K562 (cell line): Measurements from ENCODE around the gene GIGYF1. TPM values are rescaled to one million over a fixed set of nuclear protein-coding genes. Genes with fewer than 3 reads are reported as not detected.
A peak's percentile ranks its signal among the peaks of the same experiment; 100 is the strongest.

ENCODE experiments used
- ATAC-seq: fragments of 200-7000 bp; cut with Tn5 transposase; 3 replicates; pipeline ENCODE4 v1.9.1; 2020; ENCODE audit warnings: moderate library complexity
- BruUV-seq: library from RNA; stranded (reverse); fragments of 400-500 nt; replicated peaks from 2 replicates; lab custom pipeline; 2021; lab: Mats Ljungman, UMichigan
- CTCF ChIA-PET: fragments of 300-600 bp; formaldehyde crosslinking; extraction: SDS; loops from one replicate; lab custom pipeline; 2021; ENCODE audit warnings: low intra/inter-chr PET ratio; lab: Yijun Ruan, JAX
- POLR2A ChIA-PET: fragments of 300-600, 350-650 bp; sonication (Branson Sonifier 250); formaldehyde crosslinking; extraction: SDS; loops from one replicate; lab custom pipeline; 2021; ENCODE audit warnings: antibody characterized with exemption, inconsistent platforms; lab: Yijun Ruan, JAX
- DNase-seq, 4 experiments: peaks; one replicate each; pipeline versions ENCODE4 v3.0.0 to v3.0.0-alpha.2; 2011 to 2018; ENCODE audit warnings: low spot score in 3 of 4, mixed read lengths in 3 of 4; ENCODE audit errors: extremely low read depth in 1 of 4
- FAIRE-seq: peaks from 2 replicates; lab custom pipeline; 2011; peaks lifted over from hg19 to GRCh38; lab: Jason Lieb, UNC
- H2AFZ ChIP-seq: 2 replicates; pipeline ENCODE4 v1.6.0; 2011; ENCODE audit warnings: low read depth, low read length, control low read depth, inconsistent platforms
- H3K27ac ChIP-seq: fragments of 200-600 bp; 3 replicates; pipeline ENCODE4 v1.8.0; 2011; ENCODE audit warnings: low read depth, mild to moderate bottlenecking, control low read depth, inconsistent platforms, low read length, moderate library complexity, mixed read lengths; ENCODE audit errors: extremely low read depth
- H3K27me3 ChIP-seq, 2 experiments: fragments of 300-600 bp in 1 of 2; 2 replicates in 1 of 2; 3 replicates in 1 of 2; pipeline versions ENCODE4 v1.6.0 to v1.8.0; 2011; ENCODE audit warnings: inconsistent platforms in 2 of 2, low read length in 2 of 2, mild to moderate bottlenecking in 1 of 2, mixed read lengths in 1 of 2, moderate library complexity in 1 of 2; ENCODE audit not compliant: control insufficient read depth in 2 of 2, insufficient read depth in 2 of 2
- H3K36me3 ChIP-seq: fragments of 300-600 bp; 3 replicates; pipeline ENCODE4 v1.8.0; 2011; ENCODE audit warnings: mild to moderate bottlenecking, low read length, inconsistent platforms; ENCODE audit not compliant: control insufficient read depth, insufficient read depth
- H3K4me1 ChIP-seq, 2 experiments: fragments of 200-600 bp in 1 of 2; replicated peaks in 1 of 2; 2 replicates in 1 of 2; 3 replicates in 1 of 2; pipeline versions ENCODE4 v1.5.1 to v1.8.0; 2011; ENCODE audit warnings: inconsistent platforms in 2 of 2, low read length in 2 of 2, mild to moderate bottlenecking in 1 of 2, mixed read lengths in 1 of 2, moderate library complexity in 1 of 2; ENCODE audit not compliant: control insufficient read depth in 2 of 2, insufficient read depth in 2 of 2
- H3K4me2 ChIP-seq: 2 replicates; pipeline ENCODE4 v1.6.1; 2011; ENCODE audit warnings: low read length, control low read depth, inconsistent platforms, mixed read lengths; ENCODE audit not compliant: insufficient read depth
- H3K4me3 ChIP-seq: fragments of 200-600 bp; sonication (generic), shearing (Covaris generic); 2 replicates; pipeline ENCODE4 v1.5.1; 2016; ENCODE audit warnings: control low read depth, inconsistent platforms
- H3K79me2 ChIP-seq: fragments of 200-600 bp; 3 replicates; pipeline ENCODE4 v1.8.0; 2011; ENCODE audit warnings: low read length, inconsistent platforms; ENCODE audit not compliant: control insufficient read depth, insufficient read depth
- H3K9ac ChIP-seq, 2 experiments: 2 replicates each; pipeline versions ENCODE4 v1.6.0 to v1.6.1; 2011; ENCODE audit warnings: low read depth in 2 of 2, low read length in 2 of 2, control low read depth in 1 of 2, inconsistent platforms in 1 of 2, mild to moderate bottlenecking in 1 of 2, mixed read lengths in 1 of 2; ENCODE audit not compliant: insufficient read depth in 1 of 2
- H3K9me1 ChIP-seq: one replicate; pipeline ENCODE4 v1.6.0; 2011; ENCODE audit warnings: inconsistent platforms, mild to moderate bottlenecking, low read length, moderate library complexity; ENCODE audit not compliant: control insufficient read depth, insufficient read depth
- H3K9me3 ChIP-seq: replicated peaks from 2 replicates; pipeline ENCODE4 v1.5.1; 2011; ENCODE audit warnings: low read depth, low read length, inconsistent platforms; ENCODE audit not compliant: control insufficient read depth, insufficient read depth
- H4K20me1 ChIP-seq: replicated peaks from 2 replicates; pipeline ENCODE4 v1.6.1; 2011; ENCODE audit warnings: low read length, inconsistent platforms, mixed read lengths; ENCODE audit not compliant: control insufficient read depth, insufficient read depth
- CCNT2 ChIP-seq: IDR thresholded peaks from 2 replicates; pipeline ENCODE4 v1.6.1; 2011; ENCODE audit warnings: borderline replicate concordance, low read depth, mild to moderate bottlenecking, moderate library complexity, mixed read lengths, low read length; ENCODE audit not compliant: insufficient read length; ENCODE audit errors: extremely low read depth
- CEBPB ChIP-seq: fragments of 450-650 bp; IDR thresholded peaks from 2 replicates; pipeline ENCODE4 v1.6.1; 2016; ENCODE audit warnings: missing genetic modification characterization, missing compliant biosample characterization
- CHD1 ChIP-seq: fragments of 200-600 bp; sonication (generic); IDR thresholded peaks from one replicate; pipeline ENCODE4 v1.6.1; 2012; ENCODE audit warnings: mild to moderate bottlenecking, moderate library complexity, low read length, inconsistent platforms
- CHD4 ChIP-seq: fragments of 200-600 bp; sonication (generic); IDR thresholded peaks from 3 replicates; pipeline ENCODE4 v1.6.1; 2012; ENCODE audit warnings: low read depth, mild to moderate bottlenecking, mixed read lengths, low read length, inconsistent platforms; ENCODE audit not compliant: insufficient read depth, insufficient replicate concordance, poor library complexity, severe bottlenecking
- CXXC5 ChIP-seq: fragments of 250-450 bp; sonication (Bioruptor Pico); IDR thresholded peaks from 2 replicates; pipeline ENCODE4 v1.8.0; 2022; ENCODE audit warnings: inconsistent platforms, mild to moderate bottlenecking, moderate library complexity
- MXI1 ChIP-seq: IDR thresholded peaks from 2 replicates; pipeline ENCODE4 v1.6.1; 2011; ENCODE audit warnings: low read depth, mild to moderate bottlenecking, improper control_type of control experiment, low read length
- NCOA4 ChIP-seq: fragments of 450-650 bp; IDR thresholded peaks from 2 replicates; pipeline ENCODE4 v1.6.1; 2018; ENCODE audit warnings: mild to moderate bottlenecking; ENCODE audit not compliant: partially characterized antibody
- RBM22 ChIP-seq: fragments of 200-400 bp; formaldehyde crosslinking; IDR thresholded peaks from 2 replicates; pipeline ENCODE4 v1.6.1; 2018; ENCODE audit warnings: low read length, low read depth; ENCODE audit not compliant: poor library complexity, severe bottlenecking
- STAG1 ChIP-seq: sonication (generic); formaldehyde crosslinking; IDR thresholded peaks from 2 replicates; pipeline ENCODE4 v1.5.0; 2020; ENCODE audit warnings: missing genetic modification reagents, borderline replicate concordance
- XRCC5 ChIP-seq: fragments of 200-400 bp; formaldehyde crosslinking; IDR thresholded peaks from 2 replicates; pipeline ENCODE4 v1.6.1; 2017; ENCODE audit warnings: low read depth, mild to moderate bottlenecking, low read length
- ZC3H11A ChIP-seq: IDR thresholded peaks from 2 replicates; pipeline ENCODE4 v1.6.1; 2012; ENCODE audit warnings: low read depth, low read length, improper control_type of control experiment
- ZFX ChIP-seq: sonication (generic); formaldehyde crosslinking; IDR thresholded peaks from 2 replicates; pipeline ENCODE4 v1.8.0; 2022; ENCODE audit warnings: mild to moderate bottlenecking, missing genetic modification reagents, moderate library complexity
- ZNF75A ChIP-seq: fragments of 450-650 bp; formaldehyde crosslinking; IDR thresholded peaks from 2 replicates; pipeline ENCODE4 v1.4.0; 2020; ENCODE audit warnings: mild to moderate bottlenecking
- WGBS: fragments of 100-300 bp; shearing (Covaris generic); methylation state at CpG from one replicate; pipeline ENCODE4 v1.1.6; 2016; ENCODE audit warnings: low coverage, mixed read lengths; ENCODE audit not compliant: insufficient coverage; ENCODE audit errors: missing lambda C conversion rate; 5-methylcytosine and 5-hydroxymethylcytosine counted together
- in situ Hi-C: fragments of 300-500 bp; cut with MboI; formaldehyde crosslinking; loops from 4 replicates; pipeline ENCODE4 v1.15.0; 2018; ENCODE audit warnings: inconsistent platforms, mixed read lengths
- intact Hi-C: fragments of 100-400 bp; cut with micrococcal nuclease; formaldehyde crosslinking; loops from 2 replicates; pipeline ENCODE4 v1.14.2; 2022
- polyA plus RNA-seq, 8 experiments: library from polyadenylated mRNA; depleted of rRNA in 4 of 8; stranded (reverse) in 5 of 8; unstranded in 3 of 8; fragments of >200 nt; fragmentation: Nextera tagmentation in 2 of 8; fragmentation: Illumina TruSeq in 1 of 8; extraction: Ambion mirVana in 2 of 8; extraction: Trizol in 1 of 8; gene quantifications; 2 replicates each; pipeline versions ENCODE4 v1.2.1 to v1.2.3, GENCODE V29; 2011 to 2014; ENCODE audit warnings: inconsistent platforms in 1 of 8, missing spikeins in 1 of 8
- total RNA-seq, 7 experiments: library from RNA; depleted of rRNA in 6 of 7; stranded (reverse); fragments of >200 nt in 6 of 7; fragmentation: Illumina TruSeq in 2 of 7; extraction: Trizol in 2 of 7; gene quantifications; 2 replicates each; pipeline versions ENCODE4 v1.2.1 to v1.2.3, GENCODE V29; 2011 to 2021; ENCODE audit warnings: low replicate concordance in 1 of 7
- TF ChIP-seq, protein P1 (sequence below), 2 experiments: IDR thresholded peaks; 2 replicates each; pipeline ENCODE4 v1.6.1; 2012; ENCODE audit warnings: improper control_type of control experiment in 2 of 2, low read depth in 2 of 2, low read length in 2 of 2, borderline replicate concordance in 1 of 2
- TF ChIP-seq, protein P2 (sequence below): sonication (generic); formaldehyde crosslinking; IDR thresholded peaks from 2 replicates; pipeline ENCODE4 v1.8.1; 2023; ENCODE audit warnings: mild to moderate bottlenecking, missing genetic modification reagents

Gene GIGYF1
- total and polyA plus RNA-seq, 9 of the 15 experiments (the other 6 are each of a cell fraction or from before 2014, with no cell fraction given), result 0.56 to 76.2 (median 16.8) TPM

DNA sequence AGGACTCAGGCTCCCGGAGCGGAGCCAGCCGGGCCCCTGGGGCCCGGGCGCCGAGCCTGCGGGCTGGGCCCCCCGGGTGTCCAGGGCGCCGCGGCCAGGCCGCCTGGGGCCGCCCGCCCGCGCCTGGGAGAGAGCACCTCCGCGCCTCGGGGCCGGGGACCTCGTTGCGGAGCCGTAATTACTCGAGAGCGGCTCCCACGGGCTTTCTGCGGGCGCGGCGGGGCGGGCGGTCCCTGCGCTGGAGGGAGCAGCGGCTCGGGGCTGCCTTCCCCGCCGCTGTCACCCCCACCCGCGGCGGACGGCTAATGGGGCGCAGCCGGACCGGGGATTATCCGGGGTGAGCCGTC, 19.0 kb downstream of the GIGYF1 start (continued):
- TF ChIP-seq, protein P1, sequence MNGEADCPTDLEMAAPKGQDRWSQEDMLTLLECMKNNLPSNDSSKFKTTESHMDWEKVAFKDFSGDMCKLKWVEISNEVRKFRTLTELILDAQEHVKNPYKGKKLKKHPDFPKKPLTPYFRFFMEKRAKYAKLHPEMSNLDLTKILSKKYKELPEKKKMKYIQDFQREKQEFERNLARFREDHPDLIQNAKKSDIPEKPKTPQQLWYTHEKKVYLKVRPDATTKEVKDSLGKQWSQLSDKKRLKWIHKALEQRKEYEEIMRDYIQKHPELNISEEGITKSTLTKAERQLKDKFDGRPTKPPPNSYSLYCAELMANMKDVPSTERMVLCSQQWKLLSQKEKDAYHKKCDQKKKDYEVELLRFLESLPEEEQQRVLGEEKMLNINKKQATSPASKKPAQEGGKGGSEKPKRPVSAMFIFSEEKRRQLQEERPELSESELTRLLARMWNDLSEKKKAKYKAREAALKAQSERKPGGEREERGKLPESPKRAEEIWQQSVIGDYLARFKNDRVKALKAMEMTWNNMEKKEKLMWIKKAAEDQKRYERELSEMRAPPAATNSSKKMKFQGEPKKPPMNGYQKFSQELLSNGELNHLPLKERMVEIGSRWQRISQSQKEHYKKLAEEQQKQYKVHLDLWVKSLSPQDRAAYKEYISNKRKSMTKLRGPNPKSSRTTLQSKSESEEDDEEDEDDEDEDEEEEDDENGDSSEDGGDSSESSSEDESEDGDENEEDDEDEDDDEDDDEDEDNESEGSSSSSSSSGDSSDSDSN (IDR thresholded peaks at IDR 0.05; ENCODE audit: borderline replicate concordance in 1 of 2, low read depth in 2 of 2, low read length in 2 of 2), result peak; percentile 8 to 62; a peak in 3 of 4 replicates
- peak; percentile 25 for TF ChIP-seq CCNT2

DNA sequence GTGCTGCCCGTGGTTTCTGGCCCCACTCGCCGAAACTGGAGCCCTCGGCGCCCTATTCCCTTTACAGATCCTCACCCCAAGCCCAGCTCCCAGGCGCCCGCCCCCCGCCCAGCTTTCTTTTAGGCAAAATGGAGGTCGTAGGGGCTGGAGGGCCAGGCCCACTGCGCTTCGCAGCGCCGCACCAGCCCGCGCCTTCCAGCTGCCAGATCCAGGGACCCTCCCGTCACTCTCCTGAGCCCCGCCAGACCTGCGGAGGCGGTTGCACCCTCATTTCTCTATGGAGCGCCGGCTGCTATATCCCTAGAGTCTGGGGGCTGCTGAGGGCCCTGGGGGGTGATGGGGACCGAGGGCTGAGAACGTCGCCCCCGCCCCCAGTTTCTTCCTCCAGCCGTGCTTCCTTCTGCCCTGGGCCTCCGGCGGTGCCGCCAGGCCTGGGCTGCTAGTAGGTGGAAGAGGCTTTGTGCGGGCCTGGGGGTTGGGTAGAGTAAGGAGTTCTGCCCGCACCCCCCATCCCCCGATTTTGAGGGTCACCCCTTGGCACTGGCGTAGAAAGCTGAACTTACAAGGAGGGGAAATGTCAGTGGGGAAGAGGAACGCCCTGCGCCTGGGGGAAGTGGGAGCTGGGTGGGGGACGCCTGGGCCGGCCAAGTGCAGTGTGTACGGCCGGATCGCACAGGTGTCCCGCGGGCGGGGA, 19.5 kb downstream of the GIGYF1 start:
- ChIA-PET POLR2A (interaction anchor here (0.8 to 1.4 kb wide), 4 partner anchors 14 to 48 kb away, joined by 4 to 5 read pairs (median 4); no protein-coding TSS in a partner anchor), CTCF (interaction anchor here (0.6 kb wide), 1 partner anchor 12 kb away, joined by 4 read pairs; no protein-coding TSS in a partner anchor)
- Histone ChIP-seq H3K9ac (peak overlapping the region; percentile 93 to 98), H2AFZ (peak overlapping the region; percentile 43; the same call in 1 of the 2 replicates), H3K9me1 (no peaks in the 10 kb centered on the region), H4K20me1 (peaks cover 11% of the 10 kb centered on the region; the same call in 1 of the 2 replicates), H3K36me3 (peaks cover 33% of the 10 kb centered on the region; the same call in 2 of the 3 replicates), H3K4me1 (peaks cover 0 to 66% of the 10 kb centered on the region in 2 experiments; a peak in 4 of 5 replicates), H3K27me3 (no peaks in the 10 kb centered on the region), H3K4me3 (peak overlapping the region; percentile 99), H3K27ac (peak overlapping the region; percentile 98), H3K4me2 (peak overlapping the region; percentile 88), H3K9me3 (no peaks in the 10 kb centered on the region), H3K79me2 (peaks cover 46% of the 10 kb centered on the region)
- in situ Hi-C loops, result no loop called here
- WGBS, result 1% methylated on average over 31 of the region's 43 CpGs
- intact Hi-C loops, result loop anchor here (5.0 kb wide), 1 partner anchor 47 kb away; no protein-coding TSS in a partner anchor
- peak; percentile 55 for FAIRE-seq
- TSS peak; percentile 35 for BruUV-seq
- ATAC-seq, result peak; percentile 17
- DNase-seq, result peak in 1 of 4 experiments; percentile 60
- no peak for TF ChIP-seq NCOA4
- TF ChIP-seq STAG1 (CRISPR knock-in tag), result no peak
- TF ChIP-seq MXI1, result 0 out of 2 replicates have a peak, but pooled peaks have one; percentile 3
- no peak for TF ChIP-seq CXXC5 (CRISPR knock-in tag)
- peak; percentile 63 for TF ChIP-seq CHD1
- TF ChIP-seq RBM22, result peak; percentile 17
- TF ChIP-seq, protein P2, sequence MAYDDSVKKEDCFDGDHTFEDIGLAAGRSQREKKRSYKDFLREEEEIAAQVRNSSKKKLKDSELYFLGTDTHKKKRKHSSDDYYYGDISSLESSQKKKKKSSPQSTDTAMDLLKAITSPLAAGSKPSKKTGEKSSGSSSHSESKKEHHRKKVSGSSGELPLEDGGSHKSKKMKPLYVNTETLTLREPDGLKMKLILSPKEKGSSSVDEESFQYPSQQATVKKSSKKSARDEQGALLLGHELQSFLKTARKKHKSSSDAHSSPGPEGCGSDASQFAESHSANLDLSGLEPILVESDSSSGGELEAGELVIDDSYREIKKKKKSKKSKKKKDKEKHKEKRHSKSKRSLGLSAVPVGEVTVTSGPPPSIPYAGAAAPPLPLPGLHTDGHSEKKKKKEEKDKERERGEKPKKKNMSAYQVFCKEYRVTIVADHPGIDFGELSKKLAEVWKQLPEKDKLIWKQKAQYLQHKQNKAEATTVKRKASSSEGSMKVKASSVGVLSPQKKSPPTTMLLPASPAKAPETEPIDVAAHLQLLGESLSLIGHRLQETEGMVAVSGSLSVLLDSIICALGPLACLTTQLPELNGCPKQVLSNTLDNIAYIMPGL (CRISPR knock-in tag), result 0 out of 2 replicates have a peak, but pooled peaks have one; percentile 31
- TF ChIP-seq ZC3H11A, result no peak
- no peak for TF ChIP-seq ZNF75A (CRISPR knock-in tag)
- TF ChIP-seq ZFX (CRISPR knock-in tag), result peak; percentile 58
- TF ChIP-seq CEBPB, result 0 out of 2 replicates have a peak, but pooled peaks have one; percentile 15
- no peak for TF ChIP-seq XRCC5
- TF ChIP-seq CHD4, result no peak
